GM21529 (cell line): ENCODE data around the gene PCDHA1.
"Not testable (repeated sequence)": the region's sequence is repeated elsewhere in the genome, so short reads cannot be mapped to it uniquely, and the experiment has no call there.

ENCODE experiments used
- ATAC-seq: cut with Tn5 transposase; IDR thresholded peaks from one replicate; pipeline ENCODE4 v1.9.1; 2021; ENCODE audit not compliant: unreplicated experiment

PCDHA1 gene

DNA sequence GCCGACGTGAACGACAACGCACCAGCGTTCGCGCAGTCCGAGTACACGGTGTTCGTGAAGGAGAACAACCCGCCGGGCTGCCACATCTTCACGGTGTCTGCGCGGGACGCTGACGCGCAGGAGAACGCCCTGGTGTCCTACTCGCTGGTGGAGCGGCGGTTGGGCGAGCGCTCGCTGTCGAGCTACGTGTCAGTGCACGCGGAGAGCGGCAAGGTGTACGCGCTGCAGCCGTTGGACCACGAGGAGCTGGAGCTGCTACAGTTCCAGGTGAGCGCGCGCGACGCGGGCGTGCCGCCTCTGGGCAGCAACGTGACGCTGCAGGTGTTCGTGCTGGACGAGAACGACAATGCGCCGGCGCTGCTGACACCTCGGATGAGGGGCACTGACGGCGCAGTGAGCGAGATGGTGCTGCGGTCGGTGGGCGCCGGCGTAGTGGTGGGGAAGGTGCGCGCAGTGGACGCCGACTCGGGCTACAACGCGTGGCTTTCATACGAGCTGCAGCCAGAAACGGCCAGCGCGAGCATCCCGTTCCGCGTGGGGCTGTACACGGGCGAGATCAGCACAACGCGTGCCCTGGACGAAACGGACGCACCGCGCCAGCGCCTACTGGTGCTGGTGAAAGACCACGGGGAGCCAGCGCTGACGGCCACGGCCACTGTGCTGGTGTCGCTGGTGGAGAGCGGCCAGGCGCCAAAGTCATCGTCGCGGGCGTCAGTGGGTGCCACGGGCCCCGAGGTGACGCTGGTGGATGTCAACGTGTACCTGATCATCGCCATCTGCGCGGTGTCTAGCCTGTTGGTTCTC lies 64.1 kb downstream of the PCDHA1 start:
- not testable (repeated sequence) for ATAC-seq

DNA sequence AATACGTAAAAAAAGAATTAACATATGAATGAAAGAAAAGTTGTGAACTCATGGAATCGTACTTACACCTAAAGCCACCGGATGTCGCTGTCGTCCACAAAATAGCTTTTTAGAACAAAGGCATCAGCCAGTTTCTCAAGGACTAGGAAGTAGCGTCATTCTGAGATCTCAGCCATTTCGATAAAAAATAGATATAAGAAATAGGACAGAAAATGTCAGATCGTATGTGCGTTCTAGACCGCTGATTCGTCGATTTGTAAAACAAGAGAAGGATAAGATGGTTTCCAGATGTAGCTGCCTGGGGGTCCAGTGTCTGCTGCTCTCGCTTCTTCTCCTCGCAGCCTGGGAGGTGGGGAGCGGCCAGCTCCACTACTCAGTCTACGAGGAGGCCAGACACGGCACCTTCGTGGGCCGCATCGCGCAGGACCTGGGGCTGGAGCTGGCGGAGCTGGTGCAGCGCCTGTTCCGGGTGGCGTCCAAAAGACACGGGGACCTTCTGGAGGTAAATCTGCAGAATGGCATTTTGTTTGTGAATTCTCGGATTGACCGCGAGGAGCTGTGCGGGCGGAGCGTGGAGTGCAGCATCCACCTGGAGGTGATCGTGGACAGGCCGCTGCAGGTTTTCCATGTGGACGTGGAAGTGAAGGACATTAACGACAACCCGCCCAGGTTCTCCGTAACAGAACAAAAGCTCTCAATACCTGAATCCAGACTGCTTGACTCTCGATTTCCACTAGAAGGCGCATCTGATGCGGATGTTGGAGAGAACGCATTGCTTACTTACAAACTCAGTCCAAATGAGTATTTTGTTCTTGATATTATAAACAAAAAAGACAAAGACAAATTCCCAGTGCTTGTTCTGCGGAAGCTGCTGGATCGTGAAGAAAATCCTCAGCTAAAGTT lies 70.1 kb downstream of the PCDHA1 start, which contains the start of gene PCDHA10:
Gene PCDHA10, plus strand, starts transcription at position 126 of the 903 bp plus-strand sequence. Its CDS starts 152 bp downstream, at position 278.
- ATAC-seq: no peak

DNA sequence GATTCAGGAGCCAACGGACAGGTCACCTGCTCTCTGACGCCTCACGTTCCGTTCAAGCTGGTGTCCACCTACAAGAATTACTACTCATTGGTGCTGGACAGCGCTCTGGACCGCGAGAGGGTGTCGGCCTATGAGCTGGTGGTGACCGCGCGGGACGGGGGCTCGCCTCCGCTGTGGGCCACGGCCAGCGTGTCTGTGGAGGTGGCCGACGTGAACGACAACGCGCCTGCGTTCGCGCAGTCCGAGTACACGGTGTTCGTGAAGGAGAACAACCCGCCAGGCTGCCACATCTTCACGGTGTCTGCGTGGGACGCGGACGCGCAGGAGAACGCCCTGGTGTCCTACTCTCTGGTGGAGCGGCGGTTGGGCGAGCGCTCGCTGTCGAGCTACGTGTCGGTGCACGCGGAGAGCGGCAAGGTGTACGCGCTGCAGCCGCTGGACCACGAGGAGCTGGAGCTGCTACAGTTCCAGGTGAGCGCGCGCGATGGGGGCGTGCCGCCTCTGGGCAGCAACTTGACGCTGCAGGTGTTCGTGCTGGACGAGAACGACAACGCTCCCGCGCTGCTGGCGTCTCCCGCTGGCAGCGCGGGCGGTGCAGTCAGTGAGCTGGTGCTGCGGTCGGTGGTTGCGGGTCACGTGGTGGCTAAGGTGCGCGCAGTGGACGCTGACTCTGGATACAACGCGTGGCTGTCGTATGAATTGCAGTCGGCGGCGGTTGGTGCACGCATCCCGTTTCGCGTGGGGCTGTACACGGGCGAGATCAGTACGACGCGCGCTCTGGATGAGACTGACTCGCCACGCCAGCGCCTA lies 71.4 kb downstream of the PCDHA1 start:
- no peak for ATAC-seq

DNA sequence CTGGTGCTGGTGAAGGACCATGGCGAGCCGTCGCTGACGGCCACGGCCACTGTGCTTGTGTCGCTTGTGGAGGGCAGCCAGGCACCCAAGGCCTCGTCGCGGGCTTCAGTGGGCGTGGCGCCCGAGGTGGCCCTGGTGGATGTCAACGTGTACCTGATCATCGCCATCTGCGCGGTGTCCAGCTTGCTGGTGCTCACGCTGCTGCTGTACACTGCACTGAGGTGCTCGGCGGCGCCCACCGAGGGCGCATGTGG lies 72.0 kb downstream of the PCDHA1 start:
- no peak for ATAC-seq

DNA sequence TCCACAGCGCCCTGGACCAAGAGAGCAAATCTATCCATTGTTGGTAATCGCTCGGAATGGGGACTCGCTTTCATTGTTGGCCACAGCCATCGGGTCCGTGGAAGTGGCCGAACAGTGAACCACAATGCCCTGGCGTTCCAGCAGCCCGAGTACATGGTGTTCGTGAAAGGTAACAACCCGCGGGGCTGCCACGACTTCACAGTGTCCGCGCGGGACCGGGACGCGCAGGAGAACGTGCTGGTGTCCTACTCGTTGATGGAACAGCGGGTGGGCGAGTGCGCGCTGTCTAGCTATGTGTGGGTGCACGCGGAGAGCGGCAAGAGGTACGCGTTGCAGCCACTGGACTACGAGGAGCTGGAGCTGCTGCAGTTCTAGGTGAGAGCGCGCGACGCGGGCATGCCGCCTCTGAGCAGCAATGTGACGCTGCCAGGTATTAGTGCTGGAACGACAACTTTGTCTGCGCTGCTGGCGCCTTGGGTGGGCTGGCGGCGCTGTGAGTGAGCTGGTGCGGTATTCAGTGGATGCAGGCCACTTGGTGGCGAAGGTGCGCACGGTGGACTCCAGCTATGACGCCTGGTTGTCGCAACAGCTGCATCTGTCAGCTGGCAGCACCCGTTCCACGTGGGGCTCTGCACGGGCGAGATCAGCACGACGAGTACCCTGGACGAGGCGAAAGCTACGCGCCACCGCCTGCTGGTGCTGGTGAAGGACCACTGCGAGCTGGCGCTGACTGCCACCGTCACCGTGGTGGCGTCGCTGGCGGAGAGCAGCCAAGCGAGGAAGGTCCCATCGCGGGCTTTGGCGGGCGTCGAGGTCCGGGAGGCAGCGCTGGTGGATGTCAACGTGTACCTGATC lies 76.7 kb downstream of the PCDHA1 start:
- no peak for ATAC-seq

DNA sequence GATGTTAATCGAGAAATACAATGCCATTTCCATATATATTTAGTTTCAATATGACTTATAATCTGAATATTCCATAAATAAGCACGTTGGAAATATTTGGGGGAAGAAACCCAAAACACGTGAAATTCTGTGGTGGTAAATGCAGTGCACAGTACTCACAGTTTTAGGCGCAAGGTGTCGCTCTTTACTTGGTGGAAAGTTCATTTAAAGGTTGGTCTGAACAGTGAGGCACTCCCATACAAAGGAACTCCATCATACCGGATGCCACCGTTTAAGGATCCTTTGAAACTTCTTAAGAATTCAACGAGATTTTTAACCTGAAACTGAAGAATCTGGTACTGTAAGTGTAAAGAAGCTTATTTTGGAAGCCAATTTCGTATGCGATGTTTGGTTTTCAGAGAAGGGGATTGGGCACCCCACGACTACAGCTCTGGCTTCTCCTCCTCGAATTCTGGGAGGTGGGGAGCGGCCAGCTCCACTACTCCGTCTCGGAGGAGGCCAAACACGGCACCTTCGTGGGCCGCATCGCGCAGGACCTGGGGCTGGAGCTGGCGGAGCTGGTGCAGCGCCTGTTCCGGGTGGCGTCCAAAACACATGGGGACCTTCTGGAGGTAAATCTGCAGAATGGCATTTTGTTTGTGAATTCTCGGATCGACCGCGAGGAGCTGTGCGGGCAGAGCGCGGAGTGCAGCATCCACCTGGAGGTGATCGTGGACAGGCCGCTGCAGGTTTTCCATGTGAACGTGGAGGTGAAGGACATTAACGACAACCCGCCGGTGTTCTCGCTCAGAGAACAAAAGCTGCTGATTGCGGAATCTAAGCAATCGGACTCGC lies 83.0 kb downstream of the PCDHA1 start, which contains the start of gene PCDHA11:
Gene PCDHA11, plus strand, starts transcription at position 237 of the 834 bp plus-strand sequence. Its CDS starts 147 bp downstream, at position 384.
- no peak for ATAC-seq

DNA sequence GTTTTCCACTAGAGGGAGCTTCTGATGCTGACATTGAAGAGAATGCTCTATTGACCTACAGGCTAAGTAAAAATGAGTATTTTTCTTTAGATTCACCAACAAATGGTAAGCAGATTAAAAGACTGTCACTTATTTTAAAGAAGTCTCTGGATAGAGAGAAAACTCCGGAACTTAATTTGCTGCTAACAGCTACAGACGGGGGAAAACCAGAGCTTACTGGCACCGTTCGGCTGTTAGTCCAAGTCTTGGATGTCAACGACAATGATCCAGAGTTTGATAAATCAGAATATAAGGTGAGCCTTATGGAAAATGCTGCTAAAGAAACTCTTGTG lies 83.6 kb downstream of the PCDHA1 start:
- ATAC-seq: no peak

DNA sequence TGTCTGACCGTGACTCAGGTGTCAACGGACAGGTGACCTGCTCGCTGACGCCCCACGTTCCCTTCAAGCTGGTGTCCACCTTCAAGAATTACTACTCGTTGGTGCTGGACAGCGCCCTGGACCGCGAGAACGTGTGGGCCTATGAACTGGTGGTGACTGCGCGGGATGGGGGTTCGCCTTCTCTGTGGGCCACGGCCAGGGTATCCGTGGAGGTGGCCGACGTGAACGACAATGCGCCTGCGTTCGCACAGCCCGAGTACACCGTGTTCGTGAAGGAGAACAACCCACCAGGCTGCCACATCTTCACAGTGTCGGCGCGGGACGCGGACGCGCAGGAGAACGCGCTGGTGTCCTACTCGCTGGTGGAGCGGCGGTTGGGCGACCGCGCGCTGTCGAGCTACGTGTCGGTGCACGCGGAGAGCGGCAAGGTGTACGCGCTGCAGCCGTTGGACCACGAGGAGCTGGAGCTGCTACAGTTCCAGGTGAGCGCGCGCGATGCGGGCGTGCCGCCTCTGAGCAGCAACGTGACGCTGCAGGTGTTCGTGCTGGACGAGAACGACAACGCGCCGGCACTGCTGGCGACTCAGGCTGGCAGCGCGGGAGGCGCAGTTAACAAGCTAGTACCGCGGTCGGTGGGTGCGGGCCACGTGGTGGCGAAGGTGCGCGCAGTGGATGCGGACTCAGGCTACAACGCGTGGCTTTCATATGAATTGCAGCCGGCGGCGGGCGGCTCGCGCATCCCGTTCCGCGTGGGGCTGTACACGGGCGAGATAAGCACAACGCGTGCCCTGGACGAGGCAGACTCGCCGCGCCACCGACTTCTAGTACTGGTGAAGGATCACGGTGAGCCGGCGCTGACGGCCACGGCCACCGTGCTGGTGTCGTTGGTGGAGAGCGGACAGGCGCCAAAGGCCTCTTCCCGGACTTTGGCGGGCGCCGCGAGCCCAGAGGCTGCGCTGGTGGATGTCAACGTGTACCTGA lies 84.6 kb downstream of the PCDHA1 start:
- ATAC-seq: no peak

DNA sequence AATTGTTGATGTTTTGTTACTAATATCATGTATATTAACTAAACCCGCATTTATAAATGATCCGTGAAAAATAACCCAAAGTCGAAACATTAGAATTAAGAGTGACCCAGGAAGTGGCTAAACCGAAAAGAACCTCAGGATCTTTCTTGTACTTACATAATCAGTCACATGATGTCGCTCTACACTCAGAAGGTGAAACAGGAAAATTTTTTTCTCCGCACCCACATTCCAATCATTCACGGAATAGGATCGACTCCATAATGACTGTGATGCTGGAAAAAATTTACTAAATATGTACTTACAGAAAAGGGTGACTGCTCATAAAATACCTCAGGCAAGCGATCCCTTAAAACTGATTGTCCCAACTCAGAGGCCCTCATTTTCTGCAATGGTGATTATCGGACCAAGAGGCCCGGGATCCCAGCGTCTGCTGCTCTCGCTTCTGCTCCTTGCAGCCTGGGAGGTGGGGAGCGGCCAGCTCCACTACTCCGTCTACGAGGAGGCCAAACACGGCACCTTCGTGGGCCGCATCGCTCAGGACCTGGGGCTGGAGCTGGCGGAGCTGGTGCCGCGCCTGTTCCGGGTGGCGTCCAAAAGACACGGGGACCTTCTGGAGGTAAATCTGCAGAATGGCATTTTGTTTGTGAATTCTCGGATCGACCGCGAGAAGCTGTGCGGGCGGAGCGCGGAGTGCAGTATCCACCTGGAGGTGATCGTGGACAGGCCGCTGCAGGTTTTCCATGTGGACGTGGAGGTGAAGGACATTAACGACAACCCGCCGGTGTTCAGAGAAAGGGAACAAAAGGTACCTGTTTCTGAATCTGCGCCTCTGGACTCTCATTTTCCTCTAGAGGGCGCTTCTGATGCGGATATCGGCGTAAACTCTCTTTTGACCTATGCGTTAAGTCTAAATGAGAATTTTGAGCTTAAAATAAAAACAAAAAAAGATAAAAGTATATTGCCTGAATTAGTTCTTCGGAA lies 89.4 kb downstream of the PCDHA1 start, which contains the start of gene PCDHA12:
Gene PCDHA12, plus strand, starts transcription at position 224 of the 981 bp plus-strand sequence. Its CDS starts 165 bp downstream, at position 389.
- ATAC-seq: no peak

DNA sequence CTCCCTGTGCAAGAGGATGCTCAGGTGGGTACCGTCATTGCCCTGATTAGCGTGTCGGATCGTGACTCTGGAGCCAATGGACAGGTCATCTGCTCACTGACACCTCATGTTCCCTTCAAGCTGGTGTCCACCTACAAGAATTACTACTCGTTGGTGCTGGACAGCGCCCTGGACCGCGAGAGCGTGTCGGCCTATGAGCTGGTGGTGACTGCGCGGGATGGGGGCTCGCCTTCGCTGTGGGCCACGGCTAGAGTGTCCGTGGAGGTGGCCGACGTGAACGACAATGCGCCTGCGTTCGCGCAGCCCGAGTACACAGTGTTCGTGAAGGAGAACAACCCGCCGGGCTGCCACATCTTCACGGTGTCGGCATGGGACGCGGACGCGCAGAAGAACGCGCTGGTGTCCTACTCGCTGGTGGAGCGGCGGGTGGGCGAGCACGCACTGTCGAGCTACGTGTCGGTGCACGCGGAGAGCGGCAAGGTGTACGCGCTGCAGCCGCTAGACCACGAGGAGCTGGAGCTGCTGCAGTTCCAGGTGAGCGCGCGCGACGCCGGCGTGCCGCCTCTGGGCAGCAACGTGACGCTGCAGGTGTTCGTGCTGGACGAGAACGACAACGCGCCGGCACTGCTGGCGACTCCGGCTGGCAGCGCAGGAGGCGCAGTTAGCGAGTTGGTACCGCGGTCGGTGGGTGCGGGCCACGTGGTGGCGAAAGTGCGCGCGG lies 90.8 kb downstream of the PCDHA1 start:
- not testable (repeated sequence) for ATAC-seq

DNA sequence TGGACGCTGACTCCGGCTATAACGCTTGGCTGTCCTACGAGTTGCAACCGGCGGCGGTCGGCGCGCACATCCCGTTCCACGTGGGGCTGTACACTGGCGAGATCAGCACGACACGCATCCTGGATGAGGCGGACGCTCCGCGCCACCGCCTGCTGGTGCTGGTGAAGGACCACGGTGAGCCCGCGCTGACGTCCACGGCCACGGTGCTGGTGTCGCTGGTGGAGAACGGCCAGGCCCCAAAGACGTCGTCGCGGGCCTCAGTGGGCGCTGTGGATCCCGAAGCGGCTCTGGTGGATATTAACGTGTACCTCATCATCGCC lies 91.3 kb downstream of the PCDHA1 start:
- ATAC-seq: no peak

DNA sequence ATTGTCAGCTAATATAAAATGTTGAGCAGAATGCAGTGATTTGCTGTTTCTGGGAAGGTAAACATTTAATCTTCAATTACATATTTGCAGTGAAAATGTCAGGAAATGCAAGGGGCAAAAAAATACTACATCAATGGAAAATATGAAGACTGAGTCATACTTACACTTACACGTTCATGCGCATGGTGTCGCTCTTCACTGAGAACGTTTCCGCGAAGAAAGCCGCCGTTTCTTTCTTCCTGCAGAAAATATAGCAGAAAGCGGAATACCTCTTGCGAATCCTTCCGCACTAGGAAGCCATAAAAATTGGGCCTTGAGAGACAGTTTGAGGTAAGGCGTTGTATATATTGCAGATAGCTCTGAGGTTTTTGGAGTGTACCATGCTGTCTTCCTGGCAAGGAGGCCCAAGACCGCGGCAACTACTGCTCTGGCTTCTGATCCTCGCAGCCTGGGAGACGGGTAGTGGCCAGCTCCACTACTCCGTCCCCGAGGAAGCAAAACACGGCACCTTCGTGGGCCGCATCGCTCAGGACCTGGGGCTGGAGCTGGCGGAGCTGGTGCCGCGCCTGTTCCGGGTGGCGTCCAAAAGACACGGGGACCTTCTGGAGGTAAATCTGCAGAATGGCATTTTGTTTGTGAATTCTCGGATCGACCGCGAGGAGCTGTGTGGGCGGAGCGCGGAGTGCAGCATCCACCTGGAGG lies 96.1 kb downstream of the PCDHA1 start, which contains the start of gene PCDHA13:
Gene PCDHA13, plus strand, starts transcription at position 236 of the 702 bp plus-strand sequence. Its CDS starts 145 bp downstream, at position 381.
- ATAC-seq: no peak

DNA sequence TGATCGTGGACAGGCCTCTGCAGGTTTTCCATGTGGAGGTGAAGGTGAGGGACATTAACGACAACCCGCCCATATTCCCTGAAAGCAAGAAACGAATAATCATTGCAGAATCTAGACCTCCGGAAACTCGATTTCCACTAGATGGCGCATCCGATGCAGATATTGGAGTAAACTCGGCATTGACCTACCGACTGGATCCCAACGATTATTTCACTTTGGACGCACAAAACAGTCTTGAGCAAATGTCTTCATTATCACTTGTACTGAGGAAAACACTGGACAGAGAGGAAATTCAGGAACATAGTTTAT lies 96.6 kb downstream of the PCDHA1 start:
- no peak for ATAC-seq

DNA sequence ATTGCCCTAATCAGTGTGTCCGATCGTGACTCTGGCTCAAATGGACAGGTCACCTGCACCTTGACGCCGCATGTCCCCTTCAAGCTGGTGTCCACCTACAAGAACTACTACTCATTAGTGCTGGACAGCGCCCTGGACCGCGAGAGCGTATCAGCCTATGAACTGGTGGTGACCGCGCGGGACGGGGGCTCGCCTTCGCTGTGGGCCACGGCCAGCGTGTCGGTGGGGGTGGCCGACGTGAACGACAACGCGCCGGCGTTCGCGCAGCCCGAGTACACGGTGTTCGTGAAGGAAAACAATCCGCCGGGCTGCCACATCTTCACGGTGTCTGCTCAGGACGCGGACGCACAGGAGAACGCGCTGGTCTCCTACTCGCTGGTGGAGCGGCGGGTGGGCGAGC lies 97.4 kb downstream of the PCDHA1 start:
- ATAC-seq: no peak

DNA sequence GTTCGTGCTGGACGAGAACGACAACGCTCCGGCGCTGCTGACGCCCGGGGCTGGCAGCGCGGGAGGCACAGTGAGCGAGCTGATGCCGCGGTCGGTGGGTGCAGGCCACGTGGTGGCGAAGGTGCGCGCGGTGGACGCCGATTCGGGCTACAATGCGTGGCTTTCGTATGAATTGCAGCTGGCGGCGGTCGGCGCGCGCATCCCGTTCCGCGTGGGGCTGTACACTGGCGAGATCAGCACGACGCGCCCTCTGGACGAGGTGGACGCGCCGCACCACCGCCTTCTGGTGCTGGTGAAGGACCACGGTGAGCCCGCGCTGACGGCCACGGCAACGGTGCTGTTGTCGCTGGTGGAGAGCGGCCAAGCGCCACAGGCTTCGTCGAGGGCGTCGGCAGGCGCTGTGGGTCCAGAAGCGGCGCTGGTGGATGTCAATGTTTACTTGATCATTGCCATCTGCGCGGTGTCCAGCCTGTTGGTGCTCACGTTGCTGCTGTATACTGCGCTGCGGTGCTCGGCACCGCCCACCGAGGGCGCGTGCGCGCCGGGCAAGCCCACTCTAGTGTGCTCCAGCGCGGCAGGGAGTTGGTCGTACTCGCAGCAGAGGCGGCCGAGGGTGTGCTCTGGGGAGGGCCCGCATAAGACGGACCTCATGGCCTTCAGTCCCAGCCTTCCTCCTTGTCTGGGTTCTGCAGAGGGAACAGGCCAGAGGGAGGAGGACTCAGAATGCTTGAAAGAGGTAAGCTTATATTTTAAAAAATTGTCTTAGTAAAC lies 98.2 kb downstream of the PCDHA1 start:
- ATAC-seq: no peak
